Neural progenitor cell (in vitro differentiated cells): ENCODE measurements around the gene EYS. TPM values are rescaled to one million over a fixed set of nuclear protein-coding genes. Genes with fewer than 3 reads are reported as not detected.

Experiments used
- DNase-seq: peaks from one replicate; pipeline ENCODE4 v3.0.0-alpha.2; 2016; ENCODE audit warnings: low spot score
- H2AFZ ChIP-seq: fragments of 200-600 bp; sonication (generic); replicated peaks from 2 replicates; pipeline ENCODE4 v1.6.1; 2016; ENCODE audit warnings: antibody characterized with exemption
- H3F3A ChIP-seq: fragments of 200-600 bp; sonication (generic); 2 replicates; pipeline ENCODE4 v1.6.1; 2016; ENCODE audit warnings: antibody characterized with exemption, low read depth
- H3K27ac ChIP-seq: fragments of 200-600 bp; sonication (generic); 2 replicates; pipeline ENCODE4 v1.5.1; 2016; ENCODE audit warnings: mild to moderate bottlenecking
- H3K27me3 ChIP-seq: fragments of 200-600 bp; sonication (generic); 2 replicates; pipeline ENCODE4 v1.6.1; 2016; ENCODE audit warnings: mild to moderate bottlenecking, moderate library complexity
- H3K36me3 ChIP-seq: fragments of 200-600 bp; sonication (generic); 2 replicates; pipeline ENCODE4 v1.5.1; 2016
- H3K4me1 ChIP-seq: fragments of 200-600 bp; sonication (generic); 2 replicates; pipeline ENCODE4 v1.6.1; 2016; ENCODE audit warnings: mixed run types
- H3K4me2 ChIP-seq: fragments of 200-600 bp; sonication (generic); 2 replicates; pipeline ENCODE4 v1.6.1; 2016
- H3K4me3 ChIP-seq: fragments of 200-600 bp; sonication (generic); 2 replicates; pipeline ENCODE4 v1.5.1; 2016
- H3K79me2 ChIP-seq: fragments of 200-600 bp; sonication (generic); 2 replicates; pipeline ENCODE4 v1.6.1; 2016; ENCODE audit warnings: low read depth
- H3K9ac ChIP-seq: fragments of 200-600 bp; sonication (generic); 2 replicates; pipeline ENCODE4 v1.6.1; 2016
- H3K9me3 ChIP-seq: fragments of 200-600 bp; sonication (generic); 2 replicates; pipeline ENCODE4 v1.5.1; 2016; ENCODE audit warnings: low read depth
- H4K20me1 ChIP-seq: fragments of 200-600 bp; sonication (generic); 2 replicates; pipeline ENCODE4 v1.6.1; 2016; ENCODE audit warnings: low read depth
- H3K27ac Mint-ChIP-seq: 3 replicates; pipeline ENCODE4 v1.8.0; 2021; ENCODE audit warnings: mixed read lengths
- H3K27me3 Mint-ChIP-seq: 2 replicates; pipeline ENCODE4 v1.8.0; 2022; ENCODE audit warnings: low read depth, mild to moderate bottlenecking, inconsistent platforms, moderate library complexity, mixed read lengths; ENCODE audit not compliant: insufficient read depth
- H3K36me3 Mint-ChIP-seq: 3 replicates; pipeline ENCODE4 v1.8.0; 2021; ENCODE audit warnings: mixed read lengths
- H3K4me1 Mint-ChIP-seq: 3 replicates; pipeline ENCODE4 v1.8.0; 2021; ENCODE audit warnings: mixed read lengths
- H3K4me3 Mint-ChIP-seq: 3 replicates; pipeline ENCODE4 v1.8.0; 2021; ENCODE audit warnings: mild to moderate bottlenecking, moderate library complexity, mixed read lengths
- H3K9me3 Mint-ChIP-seq: 3 replicates; pipeline ENCODE4 v1.8.0; 2020; ENCODE audit warnings: mixed read lengths
- CTCF ChIP-seq: fragments of 200-600 bp; sonication (generic); IDR thresholded peaks from 2 replicates; pipeline ENCODE4 v1.5.1; 2017; ENCODE audit warnings: antibody characterized with exemption, mild to moderate bottlenecking
- EZH2 ChIP-seq: fragments of 200-600 bp; sonication (generic); IDR thresholded peaks from 2 replicates; pipeline ENCODE4 v1.6.1; 2017; ENCODE audit warnings: antibody characterized with exemption, mild to moderate bottlenecking, moderate library complexity
- EZH2phosphoT487 ChIP-seq: fragments of 200-600 bp; sonication (generic); IDR thresholded peaks from 2 replicates; pipeline ENCODE4 v1.6.1; 2017; ENCODE audit warnings: antibody characterized with exemption
- total RNA-seq: library from RNA; depleted of rRNA; stranded (reverse); fragments of >200 nt; gene quantifications from 2 replicates; pipeline ENCODE4 v1.2.3, GENCODE V29; 2015; ENCODE audit warnings: low replicate concordance

Gene EYS
- total RNA-seq, 1 donor from 2014 or later, result not detected

- Mint-ChIP-seq H3K9me3 (peaks cover 12% of the 10 kb centered on the region), H3K36me3 (no peaks in the 10 kb centered on the region), H3K27me3 (no peaks in the 10 kb centered on the region), H3K4me1 (peaks cover 4% of the 10 kb centered on the region), H3K4me3 (no peak overlapping the region), H3K27ac (no peak overlapping the region)
- Histone ChIP-seq H3K36me3 (no peaks in the 10 kb centered on the region), H3K4me3 (no peak overlapping the region), H3K4me1 (no peaks in the 10 kb centered on the region), H3K4me2 (no peak overlapping the region), H3K27ac (no peak overlapping the region), H4K20me1 (no peaks in the 10 kb centered on the region), H2AFZ (no peak overlapping the region), H3K79me2 (no peaks in the 10 kb centered on the region), H3K9me3 (no peaks in the 10 kb centered on the region), H3K27me3 (no peaks in the 10 kb centered on the region), H3F3A (no peaks in the 10 kb centered on the region), H3K9ac (no peak overlapping the region)
- no peak for TF ChIP-seq CTCF
- no peak for TF ChIP-seq EZH2
- TF ChIP-seq EZH2phosphoT487, result no peak
- DNase-seq, result no peak
Observed at GRCh38 chr6:64334636-64335035, 1372.4 kb downstream of the EYS start.

- DNase-seq, result peak; percentile 81
- peaks cover 10% of the 10 kb centered on the region for H3K9me3 Mint-ChIP-seq
- no peak overlapping the region for H3K4me3 ChIP-seq
- peaks cover 4% of the 10 kb centered on the region for H3K4me1 Mint-ChIP-seq
- no peaks in the 10 kb centered on the region for H3K27me3 ChIP-seq
- no peak overlapping the region for H2AFZ ChIP-seq
- no peak overlapping the region for H3K4me3 Mint-ChIP-seq
- H3K27ac Mint-ChIP-seq, result no peak overlapping the region
- H3K9me3 ChIP-seq, result no peaks in the 10 kb centered on the region
- H3K79me2 ChIP-seq, result no peaks in the 10 kb centered on the region
- no peak overlapping the region for H3K4me2 ChIP-seq
- no peaks in the 10 kb centered on the region for H3K36me3 Mint-ChIP-seq
- H3K27ac ChIP-seq, result no peak overlapping the region
- H4K20me1 ChIP-seq, result no peaks in the 10 kb centered on the region
- no peak for TF ChIP-seq EZH2phosphoT487
- TF ChIP-seq EZH2, result no peak
- peak; percentile 82 for TF ChIP-seq CTCF
- no peaks in the 10 kb centered on the region for H3K36me3 ChIP-seq
- H3K4me1 ChIP-seq, result no peaks in the 10 kb centered on the region
- no peak overlapping the region for H3K9ac ChIP-seq
- peaks cover 4% of the 10 kb centered on the region for H3K27me3 Mint-ChIP-seq
- no peaks in the 10 kb centered on the region for H3F3A ChIP-seq
Observed at GRCh38 chr6:64330694-64331307, 1376.2 kb downstream of the EYS start.

- Mint-ChIP-seq H3K27ac (no peak overlapping the region), H3K9me3 (peaks cover 9% of the 10 kb centered on the region), H3K27me3 (peaks cover 4% of the 10 kb centered on the region), H3K4me1 (peaks cover 4% of the 10 kb centered on the region), H3K4me3 (no peak overlapping the region), H3K36me3 (no peaks in the 10 kb centered on the region)
- no peak for DNase-seq
- no peaks in the 10 kb centered on the region for H3K9me3 ChIP-seq
- H3K4me1 ChIP-seq, result no peaks in the 10 kb centered on the region
- no peaks in the 10 kb centered on the region for H3K79me2 ChIP-seq
- TF ChIP-seq EZH2phosphoT487 (no peak), EZH2 (no peak), CTCF (no peak)
- no peak overlapping the region for H3K9ac ChIP-seq
- no peak overlapping the region for H2AFZ ChIP-seq
- H3K27me3 ChIP-seq, result no peaks in the 10 kb centered on the region
- H3K27ac ChIP-seq, result no peak overlapping the region
- H3K4me3 ChIP-seq, result no peak overlapping the region
- H3K36me3 ChIP-seq, result no peaks in the 10 kb centered on the region
- no peaks in the 10 kb centered on the region for H3F3A ChIP-seq
- H4K20me1 ChIP-seq, result no peaks in the 10 kb centered on the region
- H3K4me2 ChIP-seq, result no peak overlapping the region
Observed at GRCh38 chr6:64326939-64327338, 1380.1 kb downstream of the EYS start.
